ENCODE measurements around the gene PAGR1. TPM values are rescaled to one million over a fixed set of nuclear protein-coding genes. Genes with fewer than 3 reads are reported as not detected.
A peak's percentile ranks its signal among the peaks of the same experiment; 100 is the strongest.

Gene PAGR1
- total and polyA plus RNA-seq, 9 of the 15 experiments (the other 6 are each of a cell fraction or from before 2014, with no cell fraction given), result 1.4 to 58.2 (median 16.8) TPM

DNA sequence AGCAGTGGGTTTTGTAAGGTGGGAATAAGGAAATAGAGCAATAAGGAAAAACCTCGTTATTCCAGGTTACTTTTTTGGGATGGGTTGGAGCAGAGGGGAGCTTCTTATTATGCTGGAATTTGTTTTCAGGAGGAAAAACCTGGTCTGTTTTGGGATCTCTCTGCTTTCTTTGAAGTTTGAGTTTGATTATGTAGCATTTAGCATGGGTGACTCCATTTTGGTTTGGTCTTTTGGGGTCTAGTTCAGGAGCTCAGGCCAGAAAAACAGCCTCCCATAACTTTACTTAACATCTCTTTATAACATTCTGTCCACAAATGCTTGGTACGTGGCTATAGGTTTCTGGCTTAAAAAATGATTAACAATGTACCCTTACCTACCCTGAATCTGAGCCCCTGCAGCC, 46.4 kb upstream of the PAGR1 start (continued):
- TF ChIP-seq, protein P1, sequence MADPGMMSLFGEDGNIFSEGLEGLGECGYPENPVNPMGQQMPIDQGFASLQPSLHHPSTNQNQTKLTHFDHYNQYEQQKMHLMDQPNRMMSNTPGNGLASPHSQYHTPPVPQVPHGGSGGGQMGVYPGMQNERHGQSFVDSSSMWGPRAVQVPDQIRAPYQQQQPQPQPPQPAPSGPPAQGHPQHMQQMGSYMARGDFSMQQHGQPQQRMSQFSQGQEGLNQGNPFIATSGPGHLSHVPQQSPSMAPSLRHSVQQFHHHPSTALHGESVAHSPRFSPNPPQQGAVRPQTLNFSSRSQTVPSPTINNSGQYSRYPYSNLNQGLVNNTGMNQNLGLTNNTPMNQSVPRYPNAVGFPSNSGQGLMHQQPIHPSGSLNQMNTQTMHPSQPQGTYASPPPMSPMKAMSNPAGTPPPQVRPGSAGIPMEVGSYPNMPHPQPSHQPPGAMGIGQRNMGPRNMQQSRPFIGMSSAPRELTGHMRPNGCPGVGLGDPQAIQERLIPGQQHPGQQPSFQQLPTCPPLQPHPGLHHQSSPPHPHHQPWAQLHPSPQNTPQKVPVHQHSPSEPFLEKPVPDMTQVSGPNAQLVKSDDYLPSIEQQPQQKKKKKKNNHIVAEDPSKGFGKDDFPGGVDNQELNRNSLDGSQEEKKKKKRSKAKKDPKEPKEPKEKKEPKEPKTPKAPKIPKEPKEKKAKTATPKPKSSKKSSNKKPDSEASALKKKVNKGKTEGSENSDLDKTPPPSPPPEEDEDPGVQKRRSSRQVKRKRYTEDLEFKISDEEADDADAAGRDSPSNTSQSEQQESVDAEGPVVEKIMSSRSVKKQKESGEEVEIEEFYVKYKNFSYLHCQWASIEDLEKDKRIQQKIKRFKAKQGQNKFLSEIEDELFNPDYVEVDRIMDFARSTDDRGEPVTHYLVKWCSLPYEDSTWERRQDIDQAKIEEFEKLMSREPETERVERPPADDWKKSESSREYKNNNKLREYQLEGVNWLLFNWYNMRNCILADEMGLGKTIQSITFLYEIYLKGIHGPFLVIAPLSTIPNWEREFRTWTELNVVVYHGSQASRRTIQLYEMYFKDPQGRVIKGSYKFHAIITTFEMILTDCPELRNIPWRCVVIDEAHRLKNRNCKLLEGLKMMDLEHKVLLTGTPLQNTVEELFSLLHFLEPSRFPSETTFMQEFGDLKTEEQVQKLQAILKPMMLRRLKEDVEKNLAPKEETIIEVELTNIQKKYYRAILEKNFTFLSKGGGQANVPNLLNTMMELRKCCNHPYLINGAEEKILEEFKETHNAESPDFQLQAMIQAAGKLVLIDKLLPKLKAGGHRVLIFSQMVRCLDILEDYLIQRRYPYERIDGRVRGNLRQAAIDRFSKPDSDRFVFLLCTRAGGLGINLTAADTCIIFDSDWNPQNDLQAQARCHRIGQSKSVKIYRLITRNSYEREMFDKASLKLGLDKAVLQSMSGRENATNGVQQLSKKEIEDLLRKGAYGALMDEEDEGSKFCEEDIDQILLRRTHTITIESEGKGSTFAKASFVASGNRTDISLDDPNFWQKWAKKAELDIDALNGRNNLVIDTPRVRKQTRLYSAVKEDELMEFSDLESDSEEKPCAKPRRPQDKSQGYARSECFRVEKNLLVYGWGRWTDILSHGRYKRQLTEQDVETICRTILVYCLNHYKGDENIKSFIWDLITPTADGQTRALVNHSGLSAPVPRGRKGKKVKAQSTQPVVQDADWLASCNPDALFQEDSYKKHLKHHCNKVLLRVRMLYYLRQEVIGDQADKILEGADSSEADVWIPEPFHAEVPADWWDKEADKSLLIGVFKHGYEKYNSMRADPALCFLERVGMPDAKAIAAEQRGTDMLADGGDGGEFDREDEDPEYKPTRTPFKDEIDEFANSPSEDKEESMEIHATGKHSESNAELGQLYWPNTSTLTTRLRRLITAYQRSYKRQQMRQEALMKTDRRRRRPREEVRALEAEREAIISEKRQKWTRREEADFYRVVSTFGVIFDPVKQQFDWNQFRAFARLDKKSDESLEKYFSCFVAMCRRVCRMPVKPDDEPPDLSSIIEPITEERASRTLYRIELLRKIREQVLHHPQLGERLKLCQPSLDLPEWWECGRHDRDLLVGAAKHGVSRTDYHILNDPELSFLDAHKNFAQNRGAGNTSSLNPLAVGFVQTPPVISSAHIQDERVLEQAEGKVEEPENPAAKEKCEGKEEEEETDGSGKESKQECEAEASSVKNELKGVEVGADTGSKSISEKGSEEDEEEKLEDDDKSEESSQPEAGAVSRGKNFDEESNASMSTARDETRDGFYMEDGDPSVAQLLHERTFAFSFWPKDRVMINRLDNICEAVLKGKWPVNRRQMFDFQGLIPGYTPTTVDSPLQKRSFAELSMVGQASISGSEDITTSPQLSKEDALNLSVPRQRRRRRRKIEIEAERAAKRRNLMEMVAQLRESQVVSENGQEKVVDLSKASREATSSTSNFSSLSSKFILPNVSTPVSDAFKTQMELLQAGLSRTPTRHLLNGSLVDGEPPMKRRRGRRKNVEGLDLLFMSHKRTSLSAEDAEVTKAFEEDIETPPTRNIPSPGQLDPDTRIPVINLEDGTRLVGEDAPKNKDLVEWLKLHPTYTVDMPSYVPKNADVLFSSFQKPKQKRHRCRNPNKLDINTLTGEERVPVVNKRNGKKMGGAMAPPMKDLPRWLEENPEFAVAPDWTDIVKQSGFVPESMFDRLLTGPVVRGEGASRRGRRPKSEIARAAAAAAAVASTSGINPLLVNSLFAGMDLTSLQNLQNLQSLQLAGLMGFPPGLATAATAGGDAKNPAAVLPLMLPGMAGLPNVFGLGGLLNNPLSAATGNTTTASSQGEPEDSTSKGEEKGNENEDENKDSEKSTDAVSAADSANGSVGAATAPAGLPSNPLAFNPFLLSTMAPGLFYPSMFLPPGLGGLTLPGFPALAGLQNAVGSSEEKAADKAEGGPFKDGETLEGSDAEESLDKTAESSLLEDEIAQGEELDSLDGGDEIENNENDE (IDR thresholded peaks at IDR 0.05; ENCODE audit: low read depth, low read length), result no peak
- TF ChIP-seq XRCC5 (IDR thresholded peaks at IDR 0.05; ENCODE audit: low read depth, low read length) (no peak), NUFIP1 (IDR thresholded peaks at IDR 0.05; ENCODE audit: partially characterized antibody) (no peak), ZNF316 (IDR thresholded peaks at IDR 0.05) (no peak), HEY1 (CRISPR knock-in tag; IDR thresholded peaks at IDR 0.05; ENCODE audit: borderline replicate concordance) (no peak)
- TF ChIP-seq, protein P2, sequence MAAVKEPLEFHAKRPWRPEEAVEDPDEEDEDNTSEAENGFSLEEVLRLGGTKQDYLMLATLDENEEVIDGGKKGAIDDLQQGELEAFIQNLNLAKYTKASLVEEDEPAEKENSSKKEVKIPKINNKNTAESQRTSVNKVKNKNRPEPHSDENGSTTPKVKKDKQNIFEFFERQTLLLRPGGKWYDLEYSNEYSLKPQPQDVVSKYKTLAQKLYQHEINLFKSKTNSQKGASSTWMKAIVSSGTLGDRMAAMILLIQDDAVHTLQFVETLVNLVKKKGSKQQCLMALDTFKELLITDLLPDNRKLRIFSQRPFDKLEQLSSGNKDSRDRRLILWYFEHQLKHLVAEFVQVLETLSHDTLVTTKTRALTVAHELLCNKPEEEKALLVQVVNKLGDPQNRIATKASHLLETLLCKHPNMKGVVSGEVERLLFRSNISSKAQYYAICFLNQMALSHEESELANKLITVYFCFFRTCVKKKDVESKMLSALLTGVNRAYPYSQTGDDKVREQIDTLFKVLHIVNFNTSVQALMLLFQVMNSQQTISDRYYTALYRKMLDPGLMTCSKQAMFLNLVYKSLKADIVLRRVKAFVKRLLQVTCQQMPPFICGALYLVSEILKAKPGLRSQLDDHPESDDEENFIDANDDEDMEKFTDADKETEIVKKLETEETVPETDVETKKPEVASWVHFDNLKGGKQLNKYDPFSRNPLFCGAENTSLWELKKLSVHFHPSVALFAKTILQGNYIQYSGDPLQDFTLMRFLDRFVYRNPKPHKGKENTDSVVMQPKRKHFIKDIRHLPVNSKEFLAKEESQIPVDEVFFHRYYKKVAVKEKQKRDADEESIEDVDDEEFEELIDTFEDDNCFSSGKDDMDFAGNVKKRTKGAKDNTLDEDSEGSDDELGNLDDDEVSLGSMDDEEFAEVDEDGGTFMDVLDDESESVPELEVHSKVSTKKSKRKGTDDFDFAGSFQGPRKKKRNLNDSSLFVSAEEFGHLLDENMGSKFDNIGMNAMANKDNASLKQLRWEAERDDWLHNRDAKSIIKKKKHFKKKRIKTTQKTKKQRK (IDR thresholded peaks at IDR 0.05; ENCODE audit: borderline replicate concordance, low read depth, low read length), result no peak
- TF ChIP-seq, protein P3, sequence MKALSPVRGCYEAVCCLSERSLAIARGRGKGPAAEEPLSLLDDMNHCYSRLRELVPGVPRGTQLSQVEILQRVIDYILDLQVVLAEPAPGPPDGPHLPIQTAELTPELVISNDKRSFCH (CRISPR knock-in tag; IDR thresholded peaks at IDR 0.05), result no peak
- TF ChIP-seq, protein P3 (tag; IDR thresholded peaks at IDR 0.05), result 0 out of 2 replicates have a peak, but pooled peaks have one; percentile 18
- TF ChIP-seq, protein P4, sequence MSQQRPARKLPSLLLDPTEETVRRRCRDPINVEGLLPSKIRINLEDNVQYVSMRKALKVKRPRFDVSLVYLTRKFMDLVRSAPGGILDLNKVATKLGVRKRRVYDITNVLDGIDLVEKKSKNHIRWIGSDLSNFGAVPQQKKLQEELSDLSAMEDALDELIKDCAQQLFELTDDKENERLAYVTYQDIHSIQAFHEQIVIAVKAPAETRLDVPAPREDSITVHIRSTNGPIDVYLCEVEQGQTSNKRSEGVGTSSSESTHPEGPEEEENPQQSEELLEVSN (IDR thresholded peaks at IDR 0.05; ENCODE audit: borderline replicate concordance in 1 of 2, extremely low read depth in 1 of 2, insufficient read depth in 1 of 2, insufficient read length in 1 of 2, low read depth in 1 of 2, low read length in 1 of 2, poor library complexity in 1 of 2, severe bottlenecking in 1 of 2), result no peak
- TF ChIP-seq, protein P5, sequence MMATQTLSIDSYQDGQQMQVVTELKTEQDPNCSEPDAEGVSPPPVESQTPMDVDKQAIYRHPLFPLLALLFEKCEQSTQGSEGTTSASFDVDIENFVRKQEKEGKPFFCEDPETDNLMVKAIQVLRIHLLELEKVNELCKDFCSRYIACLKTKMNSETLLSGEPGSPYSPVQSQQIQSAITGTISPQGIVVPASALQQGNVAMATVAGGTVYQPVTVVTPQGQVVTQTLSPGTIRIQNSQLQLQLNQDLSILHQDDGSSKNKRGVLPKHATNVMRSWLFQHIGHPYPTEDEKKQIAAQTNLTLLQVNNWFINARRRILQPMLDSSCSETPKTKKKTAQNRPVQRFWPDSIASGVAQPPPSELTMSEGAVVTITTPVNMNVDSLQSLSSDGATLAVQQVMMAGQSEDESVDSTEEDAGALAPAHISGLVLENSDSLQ (IDR thresholded peaks at IDR 0.05), result no peak

Measured in K562 (cell line).